Mesenchymal stem cell (in vitro differentiated cells and primary cell): ENCODE data around the gene SEC23B.

Experiments
- DNase-seq: peaks from one replicate; pipeline ENCODE4 v3.0.0-alpha.2; 2013
- H2AFZ ChIP-seq: one replicate; pipeline ENCODE4 v1.6.1; 2013; ENCODE audit warnings: low read depth, mild to moderate bottlenecking, control low read depth, inconsistent platforms, low read length, moderate library complexity
- H2AK5ac ChIP-seq: 2 replicates; pipeline ENCODE4 v1.6.1; 2013; ENCODE audit warnings: low read length, moderate library complexity, mild to moderate bottlenecking, inconsistent platforms; ENCODE audit not compliant: severe bottlenecking
- H2BK120ac ChIP-seq: one replicate; pipeline ENCODE4 v1.6.1; 2013; ENCODE audit warnings: low read depth, mild to moderate bottlenecking, inconsistent platforms, low read length, moderate library complexity
- H2BK12ac ChIP-seq, 2 experiments: one replicate each; pipeline ENCODE4 v1.6.1; 2013; ENCODE audit warnings: inconsistent platforms in 2 of 2, low read length in 2 of 2, mild to moderate bottlenecking in 2 of 2, moderate library complexity in 2 of 2, control low read depth in 1 of 2
- H2BK15ac ChIP-seq: one replicate; pipeline ENCODE4 v1.6.1; 2013; ENCODE audit warnings: mild to moderate bottlenecking, low read depth, inconsistent platforms; ENCODE audit not compliant: poor library complexity, severe bottlenecking
- H2BK5ac ChIP-seq: 2 replicates; pipeline ENCODE4 v1.6.1; 2013; ENCODE audit warnings: low read depth, mild to moderate bottlenecking, low read length, control low read depth, inconsistent platforms; ENCODE audit not compliant: poor library complexity, severe bottlenecking
- H3K14ac ChIP-seq, 2 experiments: one replicate each; pipeline ENCODE4 v1.6.1; 2013; ENCODE audit warnings: inconsistent platforms in 2 of 2, low read length in 2 of 2, control low read depth in 1 of 2, mild to moderate bottlenecking in 1 of 2, moderate library complexity in 1 of 2
- H3K18ac ChIP-seq, 2 experiments: one replicate each; pipeline ENCODE4 v1.6.1; 2013; ENCODE audit warnings: inconsistent platforms in 2 of 2, low read length in 2 of 2, control low read depth in 1 of 2, low read depth in 1 of 2, mild to moderate bottlenecking in 1 of 2
- H3K23ac ChIP-seq, 2 experiments: one replicate each; pipeline ENCODE4 v1.6.1; 2013; ENCODE audit warnings: inconsistent platforms in 2 of 2, low read length in 2 of 2, mild to moderate bottlenecking in 2 of 2, moderate library complexity in 2 of 2, control low read depth in 1 of 2
- H3K27ac ChIP-seq: 2 replicates; pipeline ENCODE4 v1.5.1; 2013; ENCODE audit warnings: mild to moderate bottlenecking, moderate library complexity, low read length, control low read depth, inconsistent platforms; ENCODE audit not compliant: poor library complexity, severe bottlenecking
- H3K27me3 ChIP-seq, 2 experiments: 2 replicates each; pipeline versions ENCODE4 v1.6.1 to v1.7.0; 2013; ENCODE audit warnings: low read length in 2 of 2, mild to moderate bottlenecking in 2 of 2, moderate library complexity in 2 of 2, control low read depth in 1 of 2, inconsistent platforms in 1 of 2; ENCODE audit not compliant: control insufficient read depth in 1 of 2, insufficient read depth in 1 of 2
- H3K36me3 ChIP-seq, 2 experiments: 2 replicates each; pipeline versions ENCODE4 v1.6.1 to v1.7.0; 2013; ENCODE audit warnings: low read length in 2 of 2, control low read depth in 1 of 2, inconsistent platforms in 1 of 2, low read depth in 1 of 2, mild to moderate bottlenecking in 1 of 2; ENCODE audit not compliant: insufficient read depth in 2 of 2, control insufficient read depth in 1 of 2
- H3K4ac ChIP-seq, 2 experiments: one replicate each; pipeline ENCODE4 v1.6.1; 2013; ENCODE audit warnings: inconsistent platforms in 2 of 2, low read length in 2 of 2, mild to moderate bottlenecking in 2 of 2, moderate library complexity in 2 of 2, control low read depth in 1 of 2, low read depth in 1 of 2
- H3K4me1 ChIP-seq: 2 replicates; pipeline ENCODE4 v1.6.1; 2013; ENCODE audit warnings: low read depth, low read length, control low read depth; ENCODE audit not compliant: control insufficient read depth, insufficient read depth
- H3K4me2 ChIP-seq: 2 replicates; pipeline ENCODE4 v1.6.1; 2013; ENCODE audit warnings: low read length, mild to moderate bottlenecking, inconsistent platforms; ENCODE audit not compliant: poor library complexity, severe bottlenecking
- H3K4me3 ChIP-seq, 2 experiments: 2 replicates each; pipeline versions ENCODE4 v1.5.1 to v1.7.0; 2013; ENCODE audit warnings: low read length in 2 of 2, mild to moderate bottlenecking in 2 of 2, control low read depth in 1 of 2, low read depth in 1 of 2; ENCODE audit not compliant: insufficient read depth in 1 of 2
- H3K79me1 ChIP-seq: replicated peaks from 2 replicates; pipeline ENCODE4 v1.6.1; 2013; ENCODE audit warnings: mild to moderate bottlenecking, control low read depth, low read length, inconsistent platforms; ENCODE audit not compliant: poor library complexity, severe bottlenecking
- H3K9ac ChIP-seq: 2 replicates; pipeline ENCODE4 v1.7.0; 2013; ENCODE audit warnings: mild to moderate bottlenecking, low read length, moderate library complexity
- H3K9me3 ChIP-seq: 2 replicates; pipeline ENCODE4 v1.7.0; 2013; ENCODE audit warnings: mild to moderate bottlenecking, low read length; ENCODE audit not compliant: control insufficient read depth
- H4K8ac ChIP-seq: one replicate; pipeline ENCODE4 v1.6.1; 2013; ENCODE audit warnings: inconsistent platforms, mild to moderate bottlenecking, low read length, moderate library complexity
- H4K91ac ChIP-seq: one replicate; pipeline ENCODE4 v1.6.1; 2013; ENCODE audit warnings: mild to moderate bottlenecking, low read length, inconsistent platforms
- WGBS: methylation state at CpG from one replicate; pipeline ENCODE4 v1.1.7; 2013; ENCODE audit warnings: mixed read lengths; 5-methylcytosine and 5-hydroxymethylcytosine counted together

Gene SEC23B

GRCh38 chr20:18466894-18467730 lies 40.6 kb upstream of the SEC23B start, which contains the start of the genes DZANK1 and POLR3F:
Gene DZANK1, minus strand, starts transcription at chr20:18467030. Its CDS starts 1,672 bp downstream, at chr20:18465358.
Gene POLR3F, plus strand, starts transcription at chr20:18467390. Its CDS starts 117 bp downstream, at chr20:18467507.
- H3K4me1 ChIP-seq = peaks cover 2% of the 10 kb centered on the region
- peak; percentile 97 for DNase-seq
- H3K79me1 ChIP-seq = peaks cover 25% of the 10 kb centered on the region
- H2BK15ac ChIP-seq = no peak within 1 kb of the TSS
- H2BK5ac ChIP-seq = peak within 1 kb of the TSS; percentile 97
- peak within 1 kb of the TSS; percentile 92 for H3K9ac ChIP-seq
- H2BK12ac ChIP-seq = no peak within 1 kb of the TSS
- peak within 1 kb of the TSS; percentile 80 for H3K4me2 ChIP-seq
- peak within 1 kb of the TSS; percentile 71 to 92 for H3K18ac ChIP-seq
- under 1% methylated on average over 57 of the region's 57 CpGs for WGBS
- no peaks in the 10 kb centered on the region for H3K9me3 ChIP-seq
- peak within 1 kb of the TSS; percentile 20 to 86 for H3K4ac ChIP-seq
- no peak within 1 kb of the TSS for H3K23ac ChIP-seq
- peak within 1 kb of the TSS; percentile 6 for H4K91ac ChIP-seq
- H2AFZ ChIP-seq = peak within 1 kb of the TSS; percentile 87
- peak within 1 kb of the TSS; percentile 99 for H3K27ac ChIP-seq
- H3K27me3 ChIP-seq = no peaks in the 10 kb centered on the region
- H4K8ac ChIP-seq = peak within 1 kb of the TSS; percentile 84
- H3K36me3 ChIP-seq = peaks cover 10 to 30% of the 10 kb centered on the region in 2 experiments
- H2BK120ac ChIP-seq = no peak within 1 kb of the TSS
- H3K4me3 ChIP-seq = peak within 1 kb of the TSS; percentile 85 to 92
- H3K14ac ChIP-seq = no peak within 1 kb of the TSS
- no peak within 1 kb of the TSS for H2AK5ac ChIP-seq

GRCh38 chr20:18477218-18477617 lies 30.5 kb upstream of the SEC23B start:
- Histone ChIP-seq H2BK5ac (no peak overlapping the region), H2BK120ac (no peak overlapping the region), H3K4me3 (no peak overlapping the region), H3K36me3 (peaks cover 23 to 88% of the 10 kb centered on the region in 2 experiments), H2AK5ac (no peak overlapping the region), H3K9me3 (no peaks in the 10 kb centered on the region), H3K4me2 (no peak overlapping the region), H2BK12ac (no peak overlapping the region), H3K27me3 (no peaks in the 10 kb centered on the region), H3K27ac (no peak overlapping the region), H3K18ac (no peak overlapping the region), H3K4me1 (no peaks in the 10 kb centered on the region), H4K91ac (no peak overlapping the region), H3K9ac (no peak overlapping the region), H3K23ac (no peak overlapping the region), H3K14ac (no peak overlapping the region), H2BK15ac (no peak overlapping the region), H2AFZ (no peak overlapping the region), H3K79me1 (no peaks in the 10 kb centered on the region), H4K8ac (no peak overlapping the region), H3K4ac (no peak overlapping the region)
- no peak for DNase-seq
- WGBS = 83% methylated on average over 1 of the region's 1 CpG

- no peak overlapping the region for H3K18ac ChIP-seq
- no peak overlapping the region for H3K9ac ChIP-seq
- no peak overlapping the region for H2AK5ac ChIP-seq
- 93% methylated on average over 1 of the region's 1 CpG for WGBS
- H2BK120ac ChIP-seq = no peak overlapping the region
- no peaks in the 10 kb centered on the region for H3K79me1 ChIP-seq
- no peak for DNase-seq
- H3K4ac ChIP-seq = no peak overlapping the region
- no peak overlapping the region for H2BK12ac ChIP-seq
- no peak overlapping the region for H3K4me2 ChIP-seq
- H3K9me3 ChIP-seq = no peaks in the 10 kb centered on the region
- H3K4me1 ChIP-seq = no peaks in the 10 kb centered on the region
- H3K36me3 ChIP-seq = peaks cover 24 to 91% of the 10 kb centered on the region in 2 experiments
- H2BK15ac ChIP-seq = no peak overlapping the region
- H3K4me3 ChIP-seq = no peak overlapping the region
- no peak overlapping the region for H2BK5ac ChIP-seq
- H4K8ac ChIP-seq = no peak overlapping the region
- H3K23ac ChIP-seq = no peak overlapping the region
- no peak overlapping the region for H3K14ac ChIP-seq
- no peaks in the 10 kb centered on the region for H3K27me3 ChIP-seq
- no peak overlapping the region for H3K27ac ChIP-seq
- no peak overlapping the region for H4K91ac ChIP-seq
- H2AFZ ChIP-seq = no peak overlapping the region
These were observed 29.9 kb upstream of the SEC23B start for GRCh38 chr20:18477821-18478220.

GRCh38 chr20:18481596-18481995 lies 26.1 kb upstream of the SEC23B start:
- no peak overlapping the region for H2AK5ac ChIP-seq
- H4K91ac ChIP-seq = no peak overlapping the region
- H3K4me2 ChIP-seq = no peak overlapping the region
- no peak overlapping the region for H3K4me3 ChIP-seq
- H2BK120ac ChIP-seq = no peak overlapping the region
- no peaks in the 10 kb centered on the region for H3K27me3 ChIP-seq
- DNase-seq = no peak
- H3K27ac ChIP-seq = no peak overlapping the region
- no peak overlapping the region for H2BK15ac ChIP-seq
- no peak overlapping the region for H2BK5ac ChIP-seq
- H3K4ac ChIP-seq = no peak overlapping the region
- H3K9me3 ChIP-seq = no peaks in the 10 kb centered on the region
- WGBS = 96% methylated on average over 4 of the region's 4 CpGs
- no peak overlapping the region for H2AFZ ChIP-seq
- H4K8ac ChIP-seq = no peak overlapping the region
- H3K4me1 ChIP-seq = no peaks in the 10 kb centered on the region
- no peak overlapping the region for H3K23ac ChIP-seq
- H3K14ac ChIP-seq = no peak overlapping the region
- H3K36me3 ChIP-seq = peaks cover 21 to 82% of the 10 kb centered on the region in 2 experiments
- H2BK12ac ChIP-seq = no peak overlapping the region
- H3K9ac ChIP-seq = no peak overlapping the region
- H3K18ac ChIP-seq = no peak overlapping the region
- H3K79me1 ChIP-seq = no peaks in the 10 kb centered on the region
